Parathyroid adenoma (tissue), 2 donors: Measurements from ENCODE around the gene BAIAP2.
A peak's percentile ranks its signal among the peaks of the same experiment; 100 is the strongest.

Experiments used
- H2AFZ ChIP-seq: fragments of 300-600 bp; sonication (generic); one replicate; pipeline ENCODE4 v1.7.0; 2017; ENCODE audit warnings: antibody characterized with exemption, mild to moderate bottlenecking
- H3K27ac ChIP-seq: fragments of 300-600 bp; sonication (generic); one replicate; pipeline ENCODE4 v1.7.0; 2017
- H3K27me3 ChIP-seq: fragments of 300-600 bp; sonication (generic); one replicate; pipeline ENCODE4 v1.7.0; 2017; ENCODE audit warnings: low read length; ENCODE audit not compliant: control insufficient read depth, insufficient read depth
- H3K36me3 ChIP-seq: fragments of 300-600 bp; sonication (generic); one replicate; pipeline ENCODE4 v1.7.0; 2017; ENCODE audit warnings: low read length; ENCODE audit not compliant: control insufficient read depth, insufficient read depth
- H3K4me1 ChIP-seq: fragments of 300-600 bp; sonication (generic); one replicate; pipeline ENCODE4 v1.7.0; 2017; ENCODE audit warnings: control low read depth
- H3K4me2 ChIP-seq: fragments of 300-600 bp; sonication (generic); one replicate; pipeline ENCODE4 v1.7.0; 2017; ENCODE audit warnings: low read length
- H3K4me3 ChIP-seq: fragments of 300-600 bp; sonication (generic); one replicate; pipeline ENCODE4 v1.7.0; 2017; ENCODE audit warnings: low read depth, low read length
- H3K79me2 ChIP-seq: fragments of 300-600 bp; sonication (generic); one replicate; pipeline ENCODE4 v1.7.0; 2017; ENCODE audit warnings: control low read depth
- H3K9ac ChIP-seq: fragments of 300-600 bp; sonication (generic); one replicate; pipeline ENCODE4 v1.7.0; 2017; ENCODE audit warnings: mild to moderate bottlenecking
- H3K9me3 ChIP-seq: fragments of 300-600 bp; sonication (generic); one replicate; pipeline ENCODE4 v1.7.0; 2017; ENCODE audit warnings: low read length; ENCODE audit not compliant: control insufficient read depth
- CTCF ChIP-seq: fragments of 300-600 bp; sonication (generic); IDR thresholded peaks from one replicate; pipeline ENCODE4 v1.7.0; 2017; ENCODE audit warnings: antibody characterized with exemption, mild to moderate bottlenecking
- donor health status: primary hyperparathyroidism.

The BAIAP2 gene

GRCh38 chr17:81054308-81054707 lies 19.4 kb downstream of the BAIAP2 start:
- Histone ChIP-seq H3K79me2 (no peaks in the 10 kb centered on the region), H3K4me1 (peaks cover 8% of the 10 kb centered on the region), H2AFZ (no peak overlapping the region), H3K9ac (no peak overlapping the region), H3K27ac (no peak overlapping the region), H3K27me3 (no peaks in the 10 kb centered on the region), H3K4me3 (no peak overlapping the region), H3K36me3 (no peaks in the 10 kb centered on the region), H3K4me2 (no peak overlapping the region), H3K9me3 (no peaks in the 10 kb centered on the region)
- TF ChIP-seq CTCF = no peak

GRCh38 chr17:81054881-81055370 lies 20.0 kb downstream of the BAIAP2 start:
- no peak for TF ChIP-seq CTCF
- H3K4me1 ChIP-seq = peaks cover 8% of the 10 kb centered on the region
- no peaks in the 10 kb centered on the region for H3K36me3 ChIP-seq
- H3K79me2 ChIP-seq = no peaks in the 10 kb centered on the region
- H3K9me3 ChIP-seq = no peaks in the 10 kb centered on the region
- no peak overlapping the region for H3K9ac ChIP-seq
- H3K27ac ChIP-seq = no peak overlapping the region
- no peak overlapping the region for H2AFZ ChIP-seq
- H3K27me3 ChIP-seq = no peaks in the 10 kb centered on the region
- no peak overlapping the region for H3K4me3 ChIP-seq
- H3K4me2 ChIP-seq = no peak overlapping the region

GRCh38 chr17:81056312-81056711 lies 21.4 kb downstream of the BAIAP2 start:
- no peak overlapping the region for H3K9ac ChIP-seq
- peaks cover 8% of the 10 kb centered on the region for H3K4me1 ChIP-seq
- no peaks in the 10 kb centered on the region for H3K79me2 ChIP-seq
- H3K4me3 ChIP-seq = no peak overlapping the region
- no peaks in the 10 kb centered on the region for H3K27me3 ChIP-seq
- H2AFZ ChIP-seq = no peak overlapping the region
- no peaks in the 10 kb centered on the region for H3K9me3 ChIP-seq
- H3K4me2 ChIP-seq = no peak overlapping the region
- no peak for TF ChIP-seq CTCF
- no peaks in the 10 kb centered on the region for H3K36me3 ChIP-seq
- no peak overlapping the region for H3K27ac ChIP-seq

GRCh38 chr17:81057079-81057730 lies 22.3 kb downstream of the BAIAP2 start:
- no peak overlapping the region for H3K9ac ChIP-seq
- no peak overlapping the region for H3K4me3 ChIP-seq
- no peak for TF ChIP-seq CTCF
- H3K27ac ChIP-seq = peak overlapping the region; percentile 50
- H3K27me3 ChIP-seq = no peaks in the 10 kb centered on the region
- no peaks in the 10 kb centered on the region for H3K36me3 ChIP-seq
- no peak overlapping the region for H3K4me2 ChIP-seq
- H3K9me3 ChIP-seq = no peaks in the 10 kb centered on the region
- H3K79me2 ChIP-seq = no peaks in the 10 kb centered on the region
- H2AFZ ChIP-seq = peak overlapping the region; percentile 40
- peaks cover 8% of the 10 kb centered on the region for H3K4me1 ChIP-seq

- peak overlapping the region; percentile 40 for H2AFZ ChIP-seq
- no peak overlapping the region for H3K4me3 ChIP-seq
Measured at GRCh38 chr17:81057777-81058176, 22.8 kb downstream of the BAIAP2 start.

More at GRCh38 chr17:81057777-81058176, 22.8 kb downstream of the BAIAP2 start:
- no peak for TF ChIP-seq CTCF
- Histone ChIP-seq H3K9me3 (no peaks in the 10 kb centered on the region), H3K79me2 (no peaks in the 10 kb centered on the region), H3K27ac (peak overlapping the region; percentile 50), H3K36me3 (no peaks in the 10 kb centered on the region), H3K4me1 (peaks cover 8% of the 10 kb centered on the region), H3K9ac (no peak overlapping the region), H3K27me3 (no peaks in the 10 kb centered on the region), H3K4me2 (no peak overlapping the region)
